Heart left ventricle (tissue), 16 donors: ENCODE data around the gene LAMB1. TPM values are rescaled to one million over a fixed set of nuclear protein-coding genes. Genes with fewer than 3 reads are reported as not detected.

Experiments used
- ATAC-seq, 4 donors: fragments of 200-7000 bp; cut with Tn5 transposase; one replicate each; pipeline ENCODE4 v1.9.1; 2020 to 2022; ENCODE audit warnings: moderate library complexity in 4 of 4, mild to moderate bottlenecking in 3 of 4, moderate number of reproducible peaks in 1 of 4
- DNase-seq, 5 donors: peaks; one replicate each; pipeline ENCODE4 v3.0.0-alpha.2; 2020
- H3K27ac ChIP-seq, 12 donors: fragments of 200-600 bp; sonication (generic) in 4 of 12; one replicate each; pipeline versions ENCODE4 v1.5.0 to v1.8.0; 2016 to 2022; ENCODE audit warnings: mild to moderate bottlenecking in 2 of 12
- H3K27me3 ChIP-seq, 9 donors: fragments of 200-600 bp; sonication (generic) in 2 of 9; one replicate each; pipeline versions ENCODE4 v1.5.1 to v1.8.0; 2016 to 2022; ENCODE audit warnings: mild to moderate bottlenecking in 3 of 9
- H3K36me3 ChIP-seq, 9 donors: fragments of 200-600 bp; sonication (generic) in 2 of 9; one replicate each; pipeline versions ENCODE4 v1.5.0 to v1.8.0; 2018 to 2022; ENCODE audit warnings: mild to moderate bottlenecking in 2 of 9
- H3K4me1 ChIP-seq, 12 donors: fragments of 200-600 bp; sonication (generic) in 4 of 12; one replicate each; pipeline versions ENCODE4 v1.5.0 to v1.8.0; 2016 to 2022; ENCODE audit warnings: mild to moderate bottlenecking in 3 of 12
- H3K4me3 ChIP-seq, 12 donors: fragments of 200-600 bp; sonication (generic) in 4 of 12; one replicate each; pipeline versions ENCODE4 v1.5.0 to v1.8.0; 2017 to 2022; ENCODE audit warnings: mild to moderate bottlenecking in 9 of 12, moderate library complexity in 4 of 12
- H3K9me3 ChIP-seq, 12 donors: fragments of 200-600 bp; sonication (generic) in 4 of 12; one replicate each; pipeline versions ENCODE4 v1.5.0 to v1.8.0; 2016 to 2022; ENCODE audit warnings: mild to moderate bottlenecking in 1 of 12
- POLR2A ChIP-seq, 2 donors: fragments of 450-650 bp; IDR thresholded peaks; one replicate each; pipeline ENCODE4 v1.6.1; 2017; ENCODE audit warnings: antibody characterized with exemption in 2 of 2, mild to moderate bottlenecking in 2 of 2, moderate library complexity in 2 of 2
- WGBS, 4 donors: extraction: QIAGEN DNeasy Blood & Tissue Kit in 2 of 4; methylation state at CpG; one replicate each; pipeline versions ENCODE4 v1.1.5 to v1.1.7; 2013 to 2018; 5-methylcytosine and 5-hydroxymethylcytosine counted together
- intact Hi-C, 10 donors: fragments of 100-400 bp; cut with DNase I; formaldehyde crosslinking; loops; one replicate each; pipeline versions ENCODE4 v1.11.1 to v1.14.2; 2022
- polyA plus RNA-seq, 2 donors: library from polyadenylated mRNA; stranded (reverse); fragments of 200-250 nt; gene quantifications; one replicate each; pipeline ENCODE4 v1.2.3, GENCODE V29; 2013
- total RNA-seq, 9 donors: library from RNA; depleted of rRNA in 2 of 9; stranded (reverse); fragments of >200 nt in 2 of 9; fragmentation: NEBNext Ultra II Directional in 3 of 9; extraction: Animal tissue kit (Norgen Biotek cat#: 25700) in 3 of 9; gene quantifications; one replicate each; pipeline versions ENCODE4 v1.1.0 to v1.2.4, GENCODE V29; 2016 to 2023
- TF ChIP-seq, protein P1 (sequence below), 12 donors: fragments of 200-600 bp; sonication (generic) in 4 of 12; IDR thresholded peaks; one replicate each; pipeline versions ENCODE4 v1.5.0 to v1.8.0; 2018 to 2022; ENCODE audit warnings: antibody characterized with exemption in 12 of 12, mild to moderate bottlenecking in 5 of 12
- donor health status: ischemic (EF 13 %, LVEDD 7.1; RV severe dilation, severe dysfunction).
- donor health status: healthy with polysubstance abuse.
- donor health status: DM: no; HTN: yes; CAD: no.
- donor health status: DM: no; HTN: no; CAD: no.
- donor health status: ischemic (EF 25% LVEDD 6.9; RV normal size, moderate dysfunction).
- donor health status: ischemic (EF 25% LVEDD 5.7; RV mildly dilated, moderate dysfunction).
- donor health status: healthy.
- donor health status: DM: yes; HTN: yes; CAD: no.
- donor health status: ischemic (EF 35%, LVEDD 5.7; RV mildly dilated, moderate dysfunction).
- donor health status: nonischemic (EF 11% LVEDD 7.7; RV severe dilation, severe dysfunction).
- donor health status: DM: yes; HTN: yes; CAD: no.
- donor health status: PGD.
- donor health status: ischemic (EF 29% LVEDD 5.4; RV normal size, mild dysfunction).
- donor health status: nonischemic (EF 23%, LVEDD 6.1; RV moderate dilation, normal function).

Gene LAMB1
- total and polyA plus RNA-seq, 11 donors: 29.1 to 121 (median 55.9) TPM

GRCh38 chr7:108024538-108024937, 21.6 kb upstream of the LAMB1 start:
- H3K27ac ChIP-seq: no peak overlapping the region
- TF ChIP-seq, protein P1, sequence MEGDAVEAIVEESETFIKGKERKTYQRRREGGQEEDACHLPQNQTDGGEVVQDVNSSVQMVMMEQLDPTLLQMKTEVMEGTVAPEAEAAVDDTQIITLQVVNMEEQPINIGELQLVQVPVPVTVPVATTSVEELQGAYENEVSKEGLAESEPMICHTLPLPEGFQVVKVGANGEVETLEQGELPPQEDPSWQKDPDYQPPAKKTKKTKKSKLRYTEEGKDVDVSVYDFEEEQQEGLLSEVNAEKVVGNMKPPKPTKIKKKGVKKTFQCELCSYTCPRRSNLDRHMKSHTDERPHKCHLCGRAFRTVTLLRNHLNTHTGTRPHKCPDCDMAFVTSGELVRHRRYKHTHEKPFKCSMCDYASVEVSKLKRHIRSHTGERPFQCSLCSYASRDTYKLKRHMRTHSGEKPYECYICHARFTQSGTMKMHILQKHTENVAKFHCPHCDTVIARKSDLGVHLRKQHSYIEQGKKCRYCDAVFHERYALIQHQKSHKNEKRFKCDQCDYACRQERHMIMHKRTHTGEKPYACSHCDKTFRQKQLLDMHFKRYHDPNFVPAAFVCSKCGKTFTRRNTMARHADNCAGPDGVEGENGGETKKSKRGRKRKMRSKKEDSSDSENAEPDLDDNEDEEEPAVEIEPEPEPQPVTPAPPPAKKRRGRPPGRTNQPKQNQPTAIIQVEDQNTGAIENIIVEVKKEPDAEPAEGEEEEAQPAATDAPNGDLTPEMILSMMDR (IDR thresholded peaks at IDR 0.05): no peak
- no peak for TF ChIP-seq POLR2A (IDR thresholded peaks at IDR 0.05)

GRCh38 chr7:108020585-108020984, 17.6 kb upstream of the LAMB1 start:
- TF ChIP-seq POLR2A (IDR thresholded peaks at IDR 0.05): no peak
- TF ChIP-seq, protein P1 (IDR thresholded peaks at IDR 0.05): no peak
- WGBS, 4 donors: 58 to 86% (median 82%) methylated on average over 2 of the region's 2 CpGs
- Histone ChIP-seq H3K36me3 (no peaks in the 10 kb centered on the region), H3K4me3 (no peak overlapping the region), H3K27me3 (no peaks in the 10 kb centered on the region), H3K27ac (no peak overlapping the region), H3K9me3 (no peaks in the 10 kb centered on the region), H3K4me1 (peaks cover 0 to 12% (median 0%) of the 10 kb centered on the region in 12 donors)
- DNase-seq (no peak), ATAC-seq (peak in 1 of 4 donors; percentile 10)
- intact Hi-C loops: no loop called here

More at GRCh38 chr7:108024538-108024937, 21.6 kb upstream of the LAMB1 start:
- H3K36me3 ChIP-seq: no peaks in the 10 kb centered on the region
- H3K27me3 ChIP-seq: no peaks in the 10 kb centered on the region
- no peaks in the 10 kb centered on the region for H3K4me1 ChIP-seq
- intact Hi-C loops: no loop called here
- ATAC-seq: no peak
- H3K4me3 ChIP-seq: no peak overlapping the region
- DNase-seq: no peak
- no peaks in the 10 kb centered on the region for H3K9me3 ChIP-seq
- 91 to 96% (median 95%) methylated on average over 6 of the region's 6 CpGs for WGBS, 4 donors

- no peak for DNase-seq
- 95 to 97% (median 97%) methylated on average over 4 of the region's 4 CpGs for WGBS, 4 donors
- no peak for ATAC-seq
- no peaks in the 10 kb centered on the region for H3K27me3 ChIP-seq
- no peak overlapping the region for H3K27ac ChIP-seq
- no peaks in the 10 kb centered on the region for H3K36me3 ChIP-seq
- peaks cover 0 to 12% (median 0%) of the 10 kb centered on the region in 12 donors for H3K4me1 ChIP-seq
- TF ChIP-seq POLR2A (IDR thresholded peaks at IDR 0.05): no peak
- TF ChIP-seq, protein P1 (IDR thresholded peaks at IDR 0.05): no peak
- intact Hi-C loops: loop anchor here in 4 of 10 donors (5.0 to 10.0 kb wide), 4 partner anchors 94 to 129 kb away; partner anchors contain the start of gene DLD (in 2 of the 4)
- H3K4me3 ChIP-seq: no peak overlapping the region
- H3K9me3 ChIP-seq: no peaks in the 10 kb centered on the region
Measured at GRCh38 chr7:108018668-108019067, 15.7 kb upstream of the LAMB1 start.

DNA sequence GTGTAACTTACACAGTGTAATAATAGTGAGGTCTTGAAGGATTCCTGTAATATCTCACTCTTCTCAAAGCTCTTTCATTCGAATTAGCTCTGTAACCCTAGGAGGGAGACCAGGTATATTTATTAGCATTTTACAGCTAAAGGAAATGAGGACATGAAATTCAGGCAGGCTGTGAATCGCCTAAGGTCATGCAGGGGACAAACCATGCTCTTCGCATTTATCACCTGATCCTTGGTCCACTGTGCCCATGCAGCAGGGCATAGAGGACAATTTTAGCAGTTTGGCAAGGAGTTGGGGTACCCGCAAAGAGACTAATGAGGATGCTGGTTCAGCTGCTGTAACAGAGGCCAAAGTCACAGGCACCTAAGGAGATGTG, 14.8 kb upstream of the LAMB1 start:
- 53 to 65% (median 57%) methylated on average over 4 of the region's 4 CpGs for WGBS, 4 donors
- Histone ChIP-seq H3K9me3 (no peaks in the 10 kb centered on the region), H3K4me1 (peaks cover 0 to 16% (median 0%) of the 10 kb centered on the region in 12 donors), H3K27ac (no peak overlapping the region), H3K36me3 (no peaks in the 10 kb centered on the region), H3K27me3 (no peaks in the 10 kb centered on the region), H3K4me3 (no peak overlapping the region)
- ATAC-seq (peak in 1 of 4 donors; percentile 31), DNase-seq (no peak)
- TF ChIP-seq, protein P1 (IDR thresholded peaks at IDR 0.05): no peak
- TF ChIP-seq POLR2A (IDR thresholded peaks at IDR 0.05): no peak
- intact Hi-C loops: loop anchor here in 4 of 10 donors (5.0 to 10.0 kb wide), 4 partner anchors 93 to 130 kb away; partner anchors contain the start of gene DLD (in 2 of the 4)
